Stimulated activated CD4-positive, alpha-beta T cell treated with anti-CD3 and anti-CD28 coated beads, Interleukin-15, amount 100 ng/mL, for 48 hours (primary cell): ENCODE measurements around the gene LONRF2.
"Not testable (repeated sequence)": the region's sequence is repeated elsewhere in the genome, so short reads cannot be mapped to it uniquely, and the experiment has no call there.

ENCODE experiments used
- DNase-seq, 2 donors: peaks; one replicate each; pipeline ENCODE4 v3.0.0-alpha.2; 2020; ENCODE audit warnings: low read depth in 2 of 2

Gene LONRF2

DNA sequence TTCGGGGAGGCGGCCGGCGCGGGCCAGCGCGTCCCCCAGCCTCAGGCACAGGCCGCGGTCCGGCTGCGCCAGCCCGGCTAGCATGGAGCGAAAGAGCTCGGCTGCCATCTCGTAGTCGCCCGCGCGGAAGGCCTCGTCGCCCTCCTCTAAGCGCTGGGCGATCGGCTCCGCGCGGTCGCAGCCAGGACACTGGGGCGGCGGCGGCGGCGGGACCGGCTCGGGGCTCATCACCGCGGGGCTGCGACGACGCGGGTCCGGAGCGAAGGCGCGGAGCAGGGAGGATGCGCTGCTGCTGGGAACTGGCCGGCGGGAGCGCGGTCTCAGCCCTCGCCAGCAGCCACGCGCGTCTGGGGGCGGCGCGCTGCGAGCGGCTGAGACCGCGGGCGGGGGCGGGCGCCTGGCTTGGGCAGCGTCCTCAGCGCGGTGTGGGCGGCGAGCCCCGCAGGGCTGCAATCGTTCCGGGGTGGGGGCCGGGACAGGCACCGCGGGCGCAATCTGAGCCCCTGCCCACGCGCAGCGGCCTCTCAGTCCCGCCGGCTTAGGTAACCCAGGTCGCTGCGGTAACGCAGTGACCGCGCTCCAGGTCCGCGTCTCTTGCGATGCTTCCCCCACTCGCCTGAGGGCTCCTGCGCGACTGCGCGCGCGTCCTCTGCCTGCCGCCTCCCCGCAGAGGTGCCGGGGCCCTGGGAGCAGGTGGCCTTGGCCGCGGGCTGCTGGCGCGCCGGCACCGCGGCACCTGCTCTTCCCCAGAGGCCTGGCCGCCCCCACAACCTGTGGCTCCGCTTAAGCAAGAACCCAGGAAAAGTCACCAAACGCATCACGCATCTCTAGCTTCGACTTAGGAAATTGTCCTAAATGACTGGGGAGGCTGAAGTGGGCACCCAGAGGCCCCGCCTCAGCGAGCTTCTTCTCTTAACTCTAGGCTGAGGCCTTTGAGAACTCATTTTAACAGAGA lies at the start of gene LONRF2:
Gene LONRF2, minus strand, starts transcription at position 636 of the 955 bp plus-strand sequence. Its CDS starts 408 bp downstream, at position 228.
- no peak for DNase-seq

GRCh38 chr2:100367163-100367562 lies 44.9 kb upstream of the LONRF2 start:
- DNase-seq, result no peak

- DNase-seq, result no peak
Measured at GRCh38 chr2:100365434-100365833, 43.1 kb upstream of the LONRF2 start.

DNA sequence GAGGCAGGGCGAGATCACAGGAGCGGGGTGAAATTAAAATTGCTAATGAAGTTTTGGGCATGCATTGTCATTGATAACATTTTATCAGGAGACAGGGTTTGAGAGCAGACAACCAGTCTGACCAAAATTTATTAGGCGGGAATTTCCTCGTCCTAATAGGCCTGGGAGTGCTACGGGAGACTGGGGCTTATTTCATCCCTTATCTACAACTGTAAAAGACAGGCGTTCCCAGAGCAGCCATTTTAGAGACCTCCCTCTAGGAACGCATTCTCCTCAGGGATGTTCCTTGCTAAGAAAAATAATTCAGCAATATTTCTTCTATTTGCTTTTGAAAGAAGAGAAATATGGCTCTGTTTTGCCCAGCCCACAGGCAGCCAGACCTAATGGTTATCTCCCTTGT lies 40.0 kb upstream of the LONRF2 start:
- DNase-seq, result not testable (repeated sequence)

GRCh38 chr2:100359576-100359975 lies 37.3 kb upstream of the LONRF2 start:
- DNase-seq, result no peak

- DNase-seq, result no peak
Measured at GRCh38 chr2:100358554-100358953, 36.3 kb upstream of the LONRF2 start.

- no peak for DNase-seq
Measured at GRCh38 chr2:100352521-100352920, 30.2 kb upstream of the LONRF2 start.

DNA sequence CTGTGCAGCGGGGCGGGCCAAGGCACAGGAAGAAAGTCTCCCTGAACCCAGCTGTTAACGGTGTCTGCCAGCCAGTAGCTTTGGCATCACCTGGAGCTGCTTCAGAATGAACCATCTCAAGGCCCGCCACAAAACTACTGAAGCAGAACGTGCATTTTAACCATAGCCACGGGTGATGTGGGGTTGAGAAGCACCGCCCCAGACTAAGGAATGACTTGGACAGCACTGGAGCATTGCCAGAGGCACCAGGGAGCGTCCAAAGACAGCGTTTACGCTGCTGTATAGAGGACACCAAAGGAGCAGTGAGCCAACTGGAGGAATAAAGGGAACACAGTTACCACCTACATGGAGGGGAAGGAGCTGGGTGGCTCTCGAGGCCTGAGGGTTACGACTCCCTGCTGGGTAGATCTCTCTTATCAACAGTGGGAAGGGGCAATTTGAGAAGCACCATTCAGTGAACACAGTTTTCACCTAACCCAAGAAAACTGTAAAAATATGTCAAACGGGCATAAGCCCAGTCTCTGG lies 28.4 kb upstream of the LONRF2 start:
- no peak for DNase-seq

GRCh38 chr2:100345144-100345543 lies 22.8 kb upstream of the LONRF2 start:
- DNase-seq, result not testable (repeated sequence)

GRCh38 chr2:100344433-100344832 lies 22.1 kb upstream of the LONRF2 start:
- DNase-seq, result no peak

GRCh38 chr2:100342466-100342865 lies 20.2 kb upstream of the LONRF2 start:
- not testable (repeated sequence) for DNase-seq

GRCh38 chr2:100339823-100340222 lies 17.5 kb upstream of the LONRF2 start:
- DNase-seq, result no peak

DNA sequence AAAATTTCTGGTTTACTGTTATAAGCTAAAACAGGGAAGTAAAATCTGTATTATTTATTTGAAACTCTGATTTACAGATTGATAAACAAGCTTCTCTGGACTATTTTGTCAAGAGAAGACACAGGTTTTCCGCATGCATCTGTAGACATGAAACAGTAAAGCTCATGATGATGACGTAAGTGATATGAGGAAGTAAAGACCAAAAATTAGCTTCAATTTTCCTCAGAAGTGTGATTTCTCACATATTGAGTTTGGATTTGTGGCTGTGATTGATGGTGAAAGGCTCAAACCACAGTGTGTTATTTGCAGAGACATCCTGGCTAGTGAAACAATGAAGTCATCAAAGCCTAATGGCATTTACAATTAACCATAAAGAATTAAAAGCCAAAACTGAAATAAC lies 12.6 kb upstream of the LONRF2 start:
- no peak for DNase-seq

DNA sequence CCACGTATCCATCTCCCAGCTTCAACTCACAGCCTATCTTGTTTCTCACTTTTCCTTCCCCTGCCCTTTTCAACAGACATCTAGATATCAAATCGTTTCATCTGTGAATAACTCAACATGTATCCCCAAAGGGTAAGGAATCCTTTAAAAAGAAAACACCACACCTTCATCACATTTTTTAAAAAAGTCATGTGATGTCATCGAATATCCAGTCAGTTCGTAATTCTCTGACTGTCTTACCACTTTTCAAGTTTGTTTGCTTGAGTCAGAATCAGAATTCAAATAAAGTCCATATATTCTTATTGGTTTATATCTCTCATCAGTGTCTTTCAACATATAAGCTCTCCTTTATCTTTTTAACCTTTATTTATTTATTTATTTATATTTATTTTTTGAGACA lies 5.4 kb upstream of the LONRF2 start:
- DNase-seq, result no peak

DNA sequence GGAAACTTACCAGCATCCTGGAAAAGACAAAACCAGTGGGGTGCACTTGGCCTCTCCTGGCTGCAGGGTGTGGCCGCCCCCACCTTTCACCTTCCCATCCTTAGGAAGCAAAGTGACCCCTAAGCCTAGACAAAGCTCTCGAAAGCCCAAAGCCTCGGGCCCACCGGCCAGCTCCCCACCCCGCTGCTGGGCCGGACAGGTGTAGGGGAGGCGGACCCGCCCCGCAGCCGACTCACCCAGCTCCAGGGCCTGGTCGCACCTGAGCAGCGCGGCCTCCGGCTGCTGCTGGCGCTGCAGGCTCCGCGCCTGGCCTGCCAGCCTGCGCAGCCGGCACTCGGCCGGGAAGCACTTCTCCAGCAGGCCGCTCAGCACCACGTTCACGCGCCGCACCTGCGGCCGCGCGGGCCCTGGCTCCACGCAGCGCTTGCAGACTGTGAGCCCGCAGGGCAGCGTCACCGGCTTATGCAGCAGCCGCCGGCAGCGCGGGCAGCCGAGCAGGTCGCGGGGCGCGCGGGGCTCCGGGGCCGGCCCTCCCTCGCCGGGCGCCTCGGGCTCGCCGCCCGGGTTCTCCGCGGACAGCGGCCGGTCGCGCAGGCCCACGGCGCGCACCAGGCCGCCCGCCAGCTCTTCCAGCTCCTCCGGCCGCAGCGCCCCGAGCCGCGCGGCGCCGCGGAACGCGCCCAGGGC lies 979 bp downstream of the LONRF2 start:
- DNase-seq, result no peak

DNA sequence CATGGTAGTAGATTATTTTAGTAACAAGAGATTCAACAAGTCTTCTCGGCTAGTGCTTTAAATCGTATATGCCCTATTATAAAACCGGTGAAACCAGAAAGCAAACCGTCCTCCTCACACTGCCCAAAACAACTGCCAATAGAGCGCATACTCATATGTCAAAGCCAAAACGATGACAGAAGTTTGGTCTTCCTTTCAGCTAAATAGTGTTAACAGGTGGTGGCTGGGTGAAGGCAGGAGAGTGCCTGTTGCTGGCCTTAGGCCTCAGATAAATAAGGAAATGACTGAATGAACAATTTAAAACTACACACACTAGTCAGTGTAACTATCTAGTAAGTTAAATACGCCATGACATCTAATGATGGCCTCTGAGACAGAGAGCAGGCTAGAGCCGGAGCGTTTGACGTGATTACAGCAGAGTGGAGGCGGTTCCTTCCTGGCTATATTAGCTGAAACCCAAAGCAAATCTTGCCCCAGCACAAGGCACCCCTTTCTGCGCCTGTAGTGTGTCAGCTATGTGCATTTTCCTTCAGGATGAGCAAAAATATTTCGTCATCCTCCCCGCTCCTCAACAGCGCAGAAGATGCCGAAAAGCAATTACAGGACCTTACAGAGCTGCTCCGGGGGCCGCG lies 1.6 kb downstream of the LONRF2 start:
- no peak for DNase-seq

DNA sequence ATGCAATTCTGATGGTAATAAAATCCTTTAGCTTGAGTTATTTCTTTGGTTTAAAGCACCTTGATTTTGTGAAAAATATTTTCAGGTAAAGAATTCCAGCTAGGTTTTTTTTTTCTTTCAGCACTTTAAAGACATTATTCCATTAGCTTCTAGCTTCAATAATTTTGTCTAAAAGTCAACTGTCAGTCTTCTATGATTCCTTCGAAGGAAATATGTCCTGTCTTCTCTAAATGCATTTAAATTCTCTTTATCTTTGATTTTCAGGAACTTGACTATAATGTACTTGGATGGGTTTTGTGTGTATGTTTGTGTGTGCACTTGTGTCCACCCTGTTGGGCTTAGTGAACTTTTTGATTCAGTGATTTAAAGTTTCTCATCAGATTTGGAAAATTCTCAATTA lies 4.7 kb downstream of the LONRF2 start:
- DNase-seq, result no peak

- no peak for DNase-seq
Measured at GRCh38 chr2:100309973-100310719, 12.2 kb downstream of the LONRF2 start.

GRCh38 chr2:100309311-100309710 lies 13.0 kb downstream of the LONRF2 start:
- no peak for DNase-seq

DNA sequence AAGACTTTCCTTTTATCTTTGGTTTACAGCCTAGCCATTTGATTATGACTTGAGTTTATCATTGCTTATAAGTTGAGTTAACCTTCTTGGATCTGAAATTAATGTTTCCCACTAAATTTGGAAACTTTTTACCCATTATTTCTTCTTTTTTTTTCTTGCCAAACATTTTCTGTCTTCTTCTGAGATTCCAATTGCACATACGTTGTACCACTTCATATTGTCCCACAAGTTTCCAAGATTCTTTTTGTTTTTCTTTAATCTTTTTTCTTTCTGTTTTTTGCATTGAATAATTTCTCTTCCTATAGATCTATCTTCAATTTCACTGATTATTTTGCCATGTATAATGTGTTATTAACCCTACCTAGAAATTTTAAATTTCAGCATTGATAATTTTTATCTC lies 18.6 kb downstream of the LONRF2 start:
- no peak for DNase-seq

- DNase-seq, result no peak
Measured at GRCh38 chr2:100302585-100302892, 19.8 kb downstream of the LONRF2 start.
